Measurements from ENCODE around the gene GNG4.
A peak's percentile ranks its signal among the peaks of the same experiment; 100 is the strongest.
"Not testable (repeated sequence)": the region's sequence is repeated elsewhere in the genome, so short reads cannot be mapped to it uniquely, and the experiment has no call there.

Gene GNG4

DNA sequence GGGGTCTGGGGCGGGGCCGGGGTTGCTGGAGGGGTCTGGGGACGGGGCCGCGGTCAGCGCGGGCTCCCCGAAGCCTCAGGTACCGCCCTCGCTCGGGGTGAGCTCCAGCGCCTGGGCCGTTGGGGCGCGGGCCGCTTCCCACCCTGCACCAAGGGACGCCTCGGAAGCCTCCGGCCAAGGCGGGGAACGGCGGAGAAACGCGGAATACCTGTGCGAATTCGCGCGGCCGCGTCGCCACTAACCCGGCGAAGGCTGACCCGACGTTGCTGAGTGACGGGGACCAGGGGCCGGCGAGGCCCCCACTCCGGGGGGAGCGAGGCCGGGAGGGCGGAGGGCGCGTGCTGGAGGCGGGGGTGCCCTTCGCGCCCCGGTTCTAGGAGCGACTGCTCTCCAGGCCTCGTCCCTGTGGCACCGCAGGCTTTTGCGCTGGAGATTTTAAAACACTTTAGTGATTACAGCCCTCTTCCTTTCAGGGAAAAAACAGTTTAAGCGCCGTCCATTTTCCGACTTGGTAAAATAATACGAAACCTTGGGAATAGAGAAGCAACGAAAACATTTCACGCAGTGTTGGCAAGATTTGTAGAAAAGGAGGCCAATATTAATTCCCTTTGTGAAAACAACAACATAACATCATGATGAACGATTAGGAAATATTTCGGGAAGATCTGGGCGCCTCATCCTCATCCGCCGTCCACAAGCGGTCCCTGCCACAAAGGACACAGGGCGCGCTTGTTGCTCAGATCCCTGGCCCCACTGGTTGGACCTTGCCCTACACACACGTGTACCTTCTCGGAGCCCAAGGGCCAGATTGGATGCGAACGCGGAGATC lies 971 bp upstream of the GNG4 start:
- no peak for DNase-seq (ENCODE audit: low read depth in 2 of 3, low spot score in 1 of 3)

- DNase-seq (ENCODE audit: low read depth in 2 of 3, low spot score in 1 of 3) = peak; percentile 34 to 46 (median 40)
Observed at GRCh38 chr1:235648954-235649367, 623 bp downstream of the GNG4 start.

GRCh38 chr1:235648407-235648907 lies 1.1 kb downstream of the GNG4 start:
- no peak for DNase-seq (ENCODE audit: low read depth in 2 of 3, low spot score in 1 of 3)

DNA sequence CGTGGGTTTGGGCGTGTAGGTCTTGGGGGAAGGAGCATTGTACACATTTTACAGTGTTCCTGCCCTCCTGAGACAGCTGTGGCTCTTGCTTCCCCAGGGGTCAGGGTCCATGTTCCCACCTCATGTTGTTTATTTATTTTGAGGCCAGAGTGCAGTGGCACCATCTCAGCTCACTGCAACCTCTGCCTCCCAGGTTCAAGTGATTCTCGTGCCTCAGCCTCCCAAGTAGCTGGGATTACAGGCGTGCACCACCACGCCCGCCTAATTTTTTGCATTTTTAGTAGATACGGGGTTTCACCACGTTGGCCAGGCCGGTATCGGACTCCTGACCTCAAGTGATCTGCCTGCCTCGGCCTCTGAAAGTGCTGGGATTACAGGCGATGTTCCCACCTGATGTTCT lies 2.0 kb downstream of the GNG4 start:
- not testable (repeated sequence) for DNase-seq (ENCODE audit: low read depth in 2 of 3, low spot score in 1 of 3)

GRCh38 chr1:235646463-235646862 lies 3.1 kb downstream of the GNG4 start:
- DNase-seq (ENCODE audit: low read depth in 2 of 3, low spot score in 1 of 3) = no peak

DNA sequence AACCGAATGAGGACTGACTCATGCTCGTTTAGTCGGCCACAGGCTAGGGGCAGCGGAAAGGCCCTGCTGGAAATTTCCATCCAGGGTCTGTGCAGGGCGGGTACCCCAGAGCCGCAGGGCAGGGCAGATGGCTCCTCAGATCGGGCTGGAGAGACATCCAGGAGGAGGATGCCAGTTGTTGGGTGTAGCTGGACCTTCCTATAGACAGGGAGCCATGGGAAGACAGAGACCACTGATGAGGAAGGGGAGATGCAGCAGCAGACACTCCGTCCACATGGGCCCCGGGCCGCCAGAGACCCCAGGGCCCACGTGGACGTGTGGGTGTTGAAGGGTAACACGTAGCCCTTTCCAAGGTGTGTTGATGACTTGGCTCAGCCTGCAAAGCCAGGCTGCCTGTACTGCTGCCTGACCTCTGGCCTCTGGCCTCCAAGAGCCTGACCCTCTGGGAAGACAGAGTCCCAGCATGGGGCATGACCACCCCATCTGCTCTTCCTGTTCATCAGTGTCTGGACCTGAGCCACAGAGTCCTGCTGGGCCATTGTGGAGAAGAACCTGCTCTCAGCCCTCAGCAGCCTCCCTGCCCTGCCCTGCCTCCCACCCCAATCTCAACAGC lies 4.8 kb downstream of the GNG4 start:
- no peak for DNase-seq (ENCODE audit: low read depth in 2 of 3, low spot score in 1 of 3)

DNA sequence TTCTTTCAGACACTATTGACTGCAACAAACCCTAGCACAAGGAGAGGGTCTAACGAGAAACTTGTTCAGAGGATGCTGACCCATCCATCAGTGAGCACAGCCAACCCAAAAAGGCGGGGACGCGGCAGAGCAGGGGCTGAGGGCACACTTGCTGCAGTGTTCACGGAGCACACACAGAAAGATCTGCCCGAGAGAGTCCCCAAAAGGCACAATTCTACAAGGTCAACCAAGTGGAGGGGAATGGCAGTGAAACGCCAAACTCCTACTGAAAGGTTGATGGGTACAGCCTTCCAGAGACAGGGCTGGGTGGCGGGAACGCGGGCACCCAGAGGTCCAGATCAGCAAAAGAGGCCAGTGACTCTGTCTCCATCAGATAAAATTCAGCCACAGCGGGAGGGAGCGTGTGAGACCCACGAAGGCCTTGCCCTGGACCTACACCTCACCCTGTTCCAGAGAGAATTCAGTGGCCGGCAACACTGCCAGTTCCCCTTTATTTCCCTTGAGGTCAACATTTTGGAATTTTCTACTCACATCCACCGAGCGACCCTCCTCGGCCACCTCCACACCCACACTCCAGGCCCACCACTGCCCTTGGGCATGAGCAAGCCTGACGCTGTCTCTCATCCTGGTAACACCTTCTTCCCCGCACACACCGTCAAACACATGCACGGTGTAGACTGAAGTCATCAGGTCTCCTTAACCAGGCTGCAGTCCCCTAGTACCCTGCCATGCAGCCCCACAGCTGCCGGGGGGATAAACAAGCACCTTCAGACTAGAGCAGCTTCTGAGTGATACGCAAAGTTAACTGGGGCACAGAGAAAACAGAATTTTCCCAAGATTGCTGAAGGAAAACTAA lies 5.5 kb downstream of the GNG4 start:
- no peak for DNase-seq (ENCODE audit: low read depth in 2 of 3, low spot score in 1 of 3)

DNA sequence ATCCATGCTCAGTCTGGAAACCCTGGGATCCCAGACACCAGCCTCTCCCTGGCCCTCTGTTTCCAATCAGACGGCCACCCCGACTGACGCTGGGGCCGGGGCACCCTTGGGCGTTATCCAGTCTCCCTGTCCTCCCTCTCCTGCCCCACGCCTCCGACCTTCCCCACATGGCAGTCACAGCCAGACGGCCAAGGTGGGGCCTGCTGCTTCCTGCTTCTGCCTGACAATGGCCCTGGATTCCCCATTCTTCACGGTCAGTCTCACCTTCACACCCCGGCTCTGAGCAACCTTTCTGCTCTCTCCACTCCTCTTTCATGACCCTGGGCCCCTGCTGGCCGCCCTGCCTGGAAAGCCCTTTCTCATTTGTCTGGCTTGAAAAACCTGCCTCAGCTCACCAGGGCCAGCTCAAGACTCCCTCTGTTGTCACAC lies 6.6 kb downstream of the GNG4 start:
- no peak for DNase-seq (ENCODE audit: low read depth in 2 of 3, low spot score in 1 of 3)

GRCh38 chr1:235642011-235642942 lies 7.3 kb downstream of the GNG4 start:
- DNase-seq (ENCODE audit: low read depth in 2 of 3, low spot score in 1 of 3) = peak; percentile 41 to 57 (median 50)

DNA sequence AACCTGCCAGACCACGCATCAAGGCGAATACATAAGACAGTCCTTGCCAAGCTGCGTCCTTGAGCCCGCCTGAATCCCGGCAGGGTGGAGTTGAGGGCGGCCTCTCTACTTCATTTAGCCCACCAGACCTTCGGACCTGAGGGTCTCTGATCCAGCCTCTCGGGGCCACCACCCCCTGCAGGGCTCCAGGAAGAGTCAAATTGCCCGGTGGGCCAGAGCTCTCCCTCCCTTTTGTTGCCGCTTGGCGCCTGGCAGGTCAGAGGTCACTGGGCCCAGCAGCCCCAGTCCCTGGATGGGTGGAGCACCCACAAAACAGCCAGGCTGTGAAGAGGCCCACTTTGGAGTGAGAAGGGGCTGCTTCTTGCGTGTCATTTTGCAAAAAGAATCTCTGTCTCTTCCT lies 9.0 kb downstream of the GNG4 start:
- no peak for DNase-seq (ENCODE audit: low read depth in 2 of 3, low spot score in 1 of 3)

DNA sequence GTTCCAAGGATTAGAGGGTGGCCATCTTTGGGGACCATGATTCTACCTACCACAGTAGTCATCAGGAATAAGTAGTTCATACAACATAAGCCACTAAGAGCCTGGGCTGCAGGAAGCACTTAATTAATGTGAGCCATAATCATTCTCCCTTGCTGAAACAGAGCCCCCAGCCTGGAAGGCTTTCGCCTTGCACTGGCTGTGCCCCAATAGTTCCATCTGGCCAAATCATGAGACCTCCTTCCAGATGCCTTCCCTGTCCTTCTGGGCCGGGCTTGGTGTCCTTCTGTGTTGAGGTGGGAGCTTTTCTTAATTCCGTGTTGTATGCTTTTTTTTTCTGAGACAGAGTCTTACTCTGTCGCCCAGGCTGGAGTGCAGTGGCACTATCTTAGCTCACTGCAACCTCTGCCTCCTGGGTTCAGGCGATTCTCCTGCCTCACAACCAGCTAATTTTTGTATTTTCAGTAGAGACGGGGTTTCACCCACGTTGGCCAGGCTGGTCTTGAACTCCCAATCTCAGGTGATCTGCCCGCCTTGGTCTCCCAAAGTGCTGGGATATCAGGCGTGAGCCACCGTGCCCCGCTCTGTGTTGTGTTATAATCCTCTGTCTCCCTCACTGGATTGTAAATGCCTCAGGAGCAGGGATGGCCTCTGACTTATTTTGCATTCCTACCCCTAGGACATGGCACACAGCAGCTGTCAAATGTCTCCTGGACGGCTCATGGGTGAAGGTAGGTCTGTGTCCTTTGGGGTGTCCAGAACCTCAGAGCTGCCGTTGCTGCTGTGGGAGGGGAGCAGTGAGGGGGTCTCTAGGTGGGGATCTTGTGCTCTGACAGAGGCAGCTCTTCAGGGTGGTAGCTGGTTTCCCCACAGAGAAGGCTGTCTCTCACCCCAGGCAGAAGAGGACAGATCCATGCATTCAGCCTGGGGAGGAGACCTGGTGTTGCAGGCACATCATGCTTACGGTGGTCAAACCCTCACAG lies 10.1 kb downstream of the GNG4 start:
- DNase-seq (ENCODE audit: low read depth in 2 of 3, low spot score in 1 of 3) = no peak

DNA sequence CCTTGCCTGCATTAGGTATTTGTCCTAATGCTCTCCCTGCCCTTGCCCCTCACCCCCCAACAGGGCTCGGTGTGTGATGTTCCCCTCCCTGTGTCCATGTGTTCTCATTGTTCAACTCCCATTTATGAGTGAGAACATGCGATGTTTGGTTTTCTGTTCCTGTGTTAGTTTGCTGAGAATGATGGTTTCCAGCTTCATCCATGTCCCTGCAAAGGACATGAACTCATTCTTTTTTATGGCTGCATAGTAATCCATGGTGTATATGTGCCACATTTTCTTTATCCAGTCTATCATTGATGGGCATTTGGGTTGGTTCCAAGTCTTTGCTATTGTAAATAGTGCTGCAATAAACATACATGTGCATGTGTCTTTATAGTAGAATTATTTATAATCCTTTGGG lies 11.0 kb downstream of the GNG4 start:
- not testable (repeated sequence) for DNase-seq (ENCODE audit: low read depth in 2 of 3, low spot score in 1 of 3)

DNA sequence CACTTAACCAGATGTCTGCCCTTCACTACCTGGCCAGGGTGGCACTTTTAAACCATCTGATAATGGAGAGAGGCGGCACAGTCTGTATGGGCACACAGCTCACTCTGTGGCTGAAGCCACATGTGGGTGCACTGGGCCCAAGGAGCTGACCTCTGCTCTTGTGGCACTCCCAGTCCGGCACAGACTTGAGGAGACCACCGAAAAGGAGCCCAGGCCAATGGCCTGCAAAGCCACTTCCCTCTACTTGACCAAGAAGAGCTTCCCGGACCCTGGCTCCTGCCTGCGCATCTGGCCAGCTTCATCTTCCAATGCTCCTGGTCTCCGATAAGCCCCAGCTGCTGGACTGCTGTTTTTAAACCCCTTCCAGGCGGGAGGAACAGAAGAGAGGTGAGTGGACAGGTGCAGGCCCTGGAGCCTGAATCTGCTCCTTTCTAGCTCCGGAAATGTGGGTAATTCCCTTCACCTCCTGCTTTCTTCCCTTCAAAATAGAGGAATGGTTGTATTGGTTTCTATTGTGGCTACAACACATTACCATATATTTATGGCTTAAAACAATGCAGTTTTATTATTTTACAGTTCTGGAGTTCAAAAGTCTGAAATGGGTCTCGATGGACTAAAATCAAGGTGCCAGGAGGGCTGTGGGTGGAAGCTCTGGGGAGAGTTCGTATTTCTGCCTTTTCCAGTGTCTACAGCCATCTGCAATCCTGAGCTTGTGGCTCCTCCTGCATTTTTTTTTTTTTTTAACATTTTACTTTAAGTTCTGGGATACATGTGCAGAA lies 11.6 kb downstream of the GNG4 start:
- DNase-seq (ENCODE audit: low read depth in 2 of 3, low spot score in 1 of 3) = no peak

DNA sequence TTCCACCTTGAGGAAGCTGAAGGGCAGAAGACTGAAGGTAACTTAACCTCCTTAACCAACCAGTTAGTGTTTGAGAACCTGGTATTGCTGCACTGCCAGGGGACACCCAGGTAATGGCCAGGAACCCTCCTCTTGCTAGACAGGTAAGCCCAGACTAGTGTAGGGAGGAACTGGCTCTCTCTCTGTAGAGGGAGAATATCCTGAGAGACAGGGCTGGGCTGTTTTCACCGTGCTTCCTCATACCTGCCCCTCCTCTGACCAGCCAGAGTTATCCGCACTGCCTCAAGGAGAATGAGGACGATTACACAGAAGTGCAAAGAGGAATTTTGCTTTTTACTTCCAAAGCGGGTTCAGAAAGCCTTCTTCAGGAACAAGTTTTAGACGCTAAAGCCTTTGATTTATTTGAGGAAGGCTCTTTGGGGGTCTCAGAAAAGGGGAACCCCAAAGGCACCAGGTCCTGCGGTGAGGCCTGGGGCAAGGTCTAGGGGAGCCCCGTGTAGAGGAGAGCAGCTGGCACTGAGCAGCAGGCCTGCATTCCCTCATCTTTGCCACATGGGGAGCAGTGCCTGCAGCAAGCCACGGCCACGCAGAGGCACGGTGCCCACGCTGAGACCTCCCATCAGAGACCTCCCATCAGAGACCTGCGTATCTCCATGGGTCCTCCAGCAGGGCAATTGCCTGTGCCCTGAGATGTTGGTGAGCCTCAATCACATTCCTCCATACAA lies 13.5 kb downstream of the GNG4 start:
- no peak for DNase-seq (ENCODE audit: low read depth in 2 of 3, low spot score in 1 of 3)

- no peak for DNase-seq (ENCODE audit: low read depth in 2 of 3, low spot score in 1 of 3)
Observed at GRCh38 chr1:235632506-235633401, 16.8 kb downstream of the GNG4 start.

DNA sequence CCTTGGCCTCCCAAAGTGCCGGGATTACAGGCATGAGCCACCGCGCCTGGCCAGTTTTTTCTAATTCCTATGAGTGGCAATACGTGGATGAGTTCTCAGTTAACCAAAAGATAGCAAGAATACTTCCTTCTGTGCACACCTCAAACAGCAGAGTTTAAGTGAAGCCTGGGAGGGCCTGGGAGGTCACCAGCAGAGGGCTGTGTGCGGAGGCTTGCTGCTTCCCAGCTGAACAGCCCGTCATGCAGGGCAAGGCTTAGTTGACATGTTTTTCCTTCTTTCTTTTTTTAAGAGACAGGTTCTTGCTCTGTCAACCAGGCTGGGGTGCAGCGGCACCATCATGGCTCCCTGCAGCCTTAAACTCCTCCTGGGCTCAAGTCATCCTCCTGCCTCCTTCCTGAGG lies 17.8 kb downstream of the GNG4 start:
- no peak for DNase-seq (ENCODE audit: low read depth in 2 of 3, low spot score in 1 of 3)
